Liver (tissue), 3 donors: ENCODE results near the gene TCTN2.

Experiments
- ATF3 ChIP-seq: IDR thresholded peaks from 2 replicates; pipeline ENCODE4 v1.6.1; 2016; ENCODE audit warnings: antibody characterized with exemption
- CTCF ChIP-seq: fragments of 150-350 bp; IDR thresholded peaks from 2 replicates; pipeline ENCODE4 v1.5.1; 2017; ENCODE audit warnings: improper control_type of control experiment, low read depth, low read length; ENCODE audit not compliant: missing input control
- FOXA2 ChIP-seq: IDR thresholded peaks from 2 replicates; pipeline ENCODE4 v1.6.1; 2016; ENCODE audit warnings: antibody characterized with exemption
- GABPA ChIP-seq, 2 donors: IDR thresholded peaks in 1 of 2; conservative IDR thresholded peaks in 1 of 2; 2 replicates each; pipeline ENCODE4 v1.6.1; 2016; ENCODE audit warnings: antibody characterized with exemption in 2 of 2, mild to moderate bottlenecking in 1 of 2, moderate library complexity in 1 of 2
- HNF4G ChIP-seq: IDR thresholded peaks from 2 replicates; pipeline ENCODE4 v1.6.1; 2016; ENCODE audit warnings: antibody characterized with exemption
- MAX ChIP-seq: IDR thresholded peaks from 2 replicates; pipeline ENCODE4 v1.6.1; 2016; ENCODE audit warnings: antibody characterized with exemption
- RAD21 ChIP-seq, 2 donors: IDR thresholded peaks; 2 replicates each; pipeline ENCODE4 v1.6.1; 2016; ENCODE audit warnings: antibody characterized with exemption in 2 of 2, mild to moderate bottlenecking in 2 of 2
- REST ChIP-seq: IDR thresholded peaks from 2 replicates; pipeline ENCODE4 v1.6.1; 2016; ENCODE audit warnings: antibody characterized with exemption, mild to moderate bottlenecking
- SP1 ChIP-seq: IDR thresholded peaks from 2 replicates; pipeline ENCODE4 v1.6.1; 2018; ENCODE audit warnings: antibody characterized with exemption, mild to moderate bottlenecking
- TAF1 ChIP-seq: conservative IDR thresholded peaks from 2 replicates; pipeline ENCODE4 v1.6.1; 2016; ENCODE audit warnings: antibody characterized with exemption, mild to moderate bottlenecking
- YY1 ChIP-seq: IDR thresholded peaks from 2 replicates; pipeline ENCODE4 v1.6.1; 2016; ENCODE audit warnings: antibody characterized with exemption, mild to moderate bottlenecking
- donor health status: healthy.
- donor health status: healthy.

GRCh38 chr12:123715195-123715594, 44.3 kb downstream of the TCTN2 start:
- TF ChIP-seq REST (no peak), HNF4G (no peak), MAX (no peak), YY1 (no peak), CTCF (no peak), FOXA2 (no peak), RAD21 (IDR thresholded peaks at IDR 0.05) (no peak), ATF3 (no peak), SP1 (no peak), GABPA (IDR thresholded peaks at IDR 0.05 in 1 of 2, conservative IDR thresholded peaks at IDR 0.05 in 1 of 2) (no peak), TAF1 (no peak)
